IPS-20b (cell line): Measurements from ENCODE around the gene COMMD9.

Source experiments
- H3K27ac ChIP-seq: one replicate; pipeline ENCODE4 v1.5.1; 2013; ENCODE audit warnings: low read length
- H3K27me3 ChIP-seq: 2 replicates; pipeline ENCODE4 v1.6.1; 2013; ENCODE audit warnings: mild to moderate bottlenecking, low read length, inconsistent platforms; ENCODE audit not compliant: insufficient read depth
- H3K36me3 ChIP-seq: 2 replicates; pipeline ENCODE4 v1.6.1; 2013; ENCODE audit warnings: low read depth, mild to moderate bottlenecking, inconsistent platforms, low read length, moderate library complexity; ENCODE audit not compliant: insufficient read depth
- H3K4me1 ChIP-seq: 2 replicates; pipeline ENCODE4 v1.6.1; 2013; ENCODE audit warnings: mild to moderate bottlenecking, control low read depth, inconsistent platforms, low read length, moderate library complexity; ENCODE audit not compliant: insufficient read depth
- H3K4me3 ChIP-seq: 2 replicates; pipeline ENCODE4 v1.5.1; 2013; ENCODE audit warnings: mild to moderate bottlenecking, low read length, inconsistent platforms
- H3K9ac ChIP-seq: 2 replicates; pipeline ENCODE4 v1.6.1; 2013; ENCODE audit warnings: low read depth, mild to moderate bottlenecking, inconsistent platforms, low read length, moderate library complexity
- H3K9me3 ChIP-seq: 2 replicates; pipeline ENCODE4 v1.6.1; 2013; ENCODE audit warnings: mild to moderate bottlenecking, low read depth, low read length, inconsistent platforms; ENCODE audit not compliant: insufficient read depth

COMMD9 gene

GRCh38 chr11:36313750-36314433 lies 24.7 kb upstream of the COMMD9 start:
- Histone ChIP-seq H3K4me1 (peaks cover 5% of the 10 kb centered on the region), H3K27me3 (no peaks in the 10 kb centered on the region; the same call in 1 of the 2 replicates), H3K36me3 (no peaks in the 10 kb centered on the region), H3K9me3 (no peaks in the 10 kb centered on the region), H3K4me3 (no peak overlapping the region), H3K27ac (no peak overlapping the region), H3K9ac (no peak overlapping the region)

- Histone ChIP-seq H3K9me3 (no peaks in the 10 kb centered on the region), H3K27ac (no peak overlapping the region), H3K9ac (no peak overlapping the region), H3K27me3 (no peaks in the 10 kb centered on the region; the same call in 1 of the 2 replicates), H3K36me3 (no peaks in the 10 kb centered on the region), H3K4me1 (no peaks in the 10 kb centered on the region), H3K4me3 (no peak overlapping the region)
Measured at GRCh38 chr11:36312611-36313472, 23.6 kb upstream of the COMMD9 start.

GRCh38 chr11:36311926-36312595 lies 22.8 kb upstream of the COMMD9 start:
- H3K4me1 ChIP-seq, result no peaks in the 10 kb centered on the region
- no peak overlapping the region for H3K9ac ChIP-seq
- no peaks in the 10 kb centered on the region; the same call in 1 of the 2 replicates for H3K27me3 ChIP-seq
- H3K36me3 ChIP-seq, result no peaks in the 10 kb centered on the region
- H3K27ac ChIP-seq, result no peak overlapping the region
- no peak overlapping the region for H3K4me3 ChIP-seq
- H3K9me3 ChIP-seq, result no peaks in the 10 kb centered on the region

- Histone ChIP-seq H3K4me3 (no peak overlapping the region), H3K4me1 (no peaks in the 10 kb centered on the region), H3K27ac (no peak overlapping the region), H3K9me3 (no peaks in the 10 kb centered on the region), H3K9ac (no peak overlapping the region), H3K36me3 (no peaks in the 10 kb centered on the region), H3K27me3 (no peaks in the 10 kb centered on the region; the same call in 1 of the 2 replicates)
Measured at GRCh38 chr11:36309779-36310178, 20.6 kb upstream of the COMMD9 start.

GRCh38 chr11:36308577-36308976 lies 19.4 kb upstream of the COMMD9 start:
- Histone ChIP-seq H3K4me3 (no peak overlapping the region), H3K9me3 (no peaks in the 10 kb centered on the region), H3K4me1 (no peaks in the 10 kb centered on the region)

GRCh38 chr11:36306888-36307287 lies 17.7 kb upstream of the COMMD9 start:
- Histone ChIP-seq H3K27me3 (no peaks in the 10 kb centered on the region), H3K4me3 (no peak overlapping the region), H3K4me1 (no peaks in the 10 kb centered on the region), H3K27ac (no peak overlapping the region), H3K9me3 (no peaks in the 10 kb centered on the region), H3K36me3 (no peaks in the 10 kb centered on the region), H3K9ac (no peak overlapping the region)

More at GRCh38 chr11:36308577-36308976, 19.4 kb upstream of the COMMD9 start:
- Histone ChIP-seq H3K36me3 (no peaks in the 10 kb centered on the region), H3K27ac (no peak overlapping the region), H3K27me3 (no peaks in the 10 kb centered on the region; the same call in 1 of the 2 replicates), H3K9ac (no peak overlapping the region)

GRCh38 chr11:36305047-36305446 lies 15.8 kb upstream of the COMMD9 start:
- Histone ChIP-seq H3K27me3 (no peaks in the 10 kb centered on the region), H3K9ac (no peak overlapping the region), H3K36me3 (no peaks in the 10 kb centered on the region), H3K27ac (no peak overlapping the region), H3K9me3 (no peaks in the 10 kb centered on the region), H3K4me1 (no peaks in the 10 kb centered on the region), H3K4me3 (no peak overlapping the region)

GRCh38 chr11:36304351-36304750 lies 15.1 kb upstream of the COMMD9 start:
- Histone ChIP-seq H3K4me3 (no peak overlapping the region), H3K9ac (no peak overlapping the region), H3K27ac (no peak overlapping the region), H3K36me3 (no peaks in the 10 kb centered on the region), H3K27me3 (no peaks in the 10 kb centered on the region), H3K4me1 (no peaks in the 10 kb centered on the region), H3K9me3 (no peaks in the 10 kb centered on the region)

GRCh38 chr11:36300650-36301049 lies 11.4 kb upstream of the COMMD9 start:
- no peaks in the 10 kb centered on the region for H3K9me3 ChIP-seq
- no peaks in the 10 kb centered on the region for H3K27me3 ChIP-seq
- H3K9ac ChIP-seq, result no peak overlapping the region
- H3K4me3 ChIP-seq, result no peak overlapping the region
- no peaks in the 10 kb centered on the region for H3K4me1 ChIP-seq
- no peaks in the 10 kb centered on the region for H3K36me3 ChIP-seq
- H3K27ac ChIP-seq, result no peak overlapping the region

- no peak overlapping the region for H3K27ac ChIP-seq
- H3K9ac ChIP-seq, result no peak overlapping the region
- no peak overlapping the region for H3K4me3 ChIP-seq
- no peaks in the 10 kb centered on the region for H3K9me3 ChIP-seq
- no peaks in the 10 kb centered on the region for H3K4me1 ChIP-seq
- no peaks in the 10 kb centered on the region for H3K36me3 ChIP-seq
- no peaks in the 10 kb centered on the region for H3K27me3 ChIP-seq
Measured at GRCh38 chr11:36296884-36297543, 7.8 kb upstream of the COMMD9 start.

GRCh38 chr11:36295926-36296325 lies 6.7 kb upstream of the COMMD9 start, which contains the start of gene PRR5L:
Gene PRR5L (plus strand): TSS chr11:36296288. CDS start chr11:36401122, 104,834 bp downstream.
- peaks cover 2% of the 10 kb centered on the region; the same call in 1 of the 2 replicates for H3K27me3 ChIP-seq
- H3K9me3 ChIP-seq, result no peaks in the 10 kb centered on the region
- no peak within 1 kb of the TSS for H3K27ac ChIP-seq
- no peaks in the 10 kb centered on the region for H3K36me3 ChIP-seq
- H3K4me3 ChIP-seq, result no peak within 1 kb of the TSS
- no peaks in the 10 kb centered on the region for H3K4me1 ChIP-seq
- no peak within 1 kb of the TSS for H3K9ac ChIP-seq
